Omental fat pad (tissue), 4 donors: Measurements from ENCODE around the gene CFAP20DC. TPM values are rescaled to one million over a fixed set of nuclear protein-coding genes. Genes with fewer than 3 reads are reported as not detected.

Experiments
- ATAC-seq: fragments of 150-250 bp; one replicate; pipeline ENCODE4 v1.9.1; 2016; ENCODE audit warnings: mild to moderate bottlenecking, moderate library complexity; ENCODE audit not compliant: low FRiP score
- DNase-seq: peaks from one replicate; pipeline ENCODE4 v3.0.0-alpha.2; 2019; ENCODE audit warnings: low spot score
- CTCF ChIP-seq, 3 donors: fragments of 450-650 bp; IDR thresholded peaks; one replicate each; pipeline ENCODE4 v1.5.1; 2016 to 2017; ENCODE audit warnings: antibody characterized with exemption in 3 of 3, mild to moderate bottlenecking in 3 of 3, moderate library complexity in 2 of 3
- total RNA-seq, 4 donors: library from RNA; depleted of rRNA; stranded (reverse); fragments of >200 nt; gene quantifications; one replicate each; pipeline ENCODE4 v1.1.0, GENCODE V29; 2016

CFAP20DC gene
- total RNA-seq, 4 donors from 2014 or later = 0.25 to 0.36 (median 0.28) TPM; not detected in 1

GRCh38 chr3:59082106-59082505, 32.3 kb upstream of the CFAP20DC start:
- no peak for TF ChIP-seq CTCF (IDR thresholded peaks at IDR 0.05)
- no peak for ATAC-seq
- no peak for DNase-seq

- ATAC-seq (no peak), DNase-seq (no peak)
- no peak for TF ChIP-seq CTCF (IDR thresholded peaks at IDR 0.05)
Measured at GRCh38 chr3:59081071-59081470, 31.2 kb upstream of the CFAP20DC start.

DNA sequence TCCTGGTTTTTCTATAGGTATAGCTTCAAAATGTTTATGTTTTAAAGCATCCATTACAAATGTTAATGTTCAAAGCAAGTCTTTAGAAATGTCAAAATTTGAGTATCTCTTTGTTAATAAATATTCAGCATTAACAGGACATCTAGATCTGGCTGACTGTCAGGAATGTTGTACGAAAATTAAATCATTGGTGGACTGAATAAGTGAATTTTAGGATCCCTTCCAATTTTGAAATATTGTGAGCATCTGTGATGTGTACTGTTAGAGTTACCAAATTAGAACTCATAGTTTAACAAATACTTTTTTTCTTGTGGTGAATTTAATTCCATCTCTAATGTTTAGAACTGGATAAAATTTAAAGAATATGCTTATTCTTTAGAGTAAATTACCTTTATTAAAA, 30.1 kb upstream of the CFAP20DC start:
- no peak for ATAC-seq
- DNase-seq = no peak
- TF ChIP-seq CTCF (IDR thresholded peaks at IDR 0.05) = no peak

GRCh38 chr3:59074764-59075163, 24.9 kb upstream of the CFAP20DC start:
- ATAC-seq (no peak), DNase-seq (no peak)
- TF ChIP-seq CTCF (IDR thresholded peaks at IDR 0.05) = no peak

DNA sequence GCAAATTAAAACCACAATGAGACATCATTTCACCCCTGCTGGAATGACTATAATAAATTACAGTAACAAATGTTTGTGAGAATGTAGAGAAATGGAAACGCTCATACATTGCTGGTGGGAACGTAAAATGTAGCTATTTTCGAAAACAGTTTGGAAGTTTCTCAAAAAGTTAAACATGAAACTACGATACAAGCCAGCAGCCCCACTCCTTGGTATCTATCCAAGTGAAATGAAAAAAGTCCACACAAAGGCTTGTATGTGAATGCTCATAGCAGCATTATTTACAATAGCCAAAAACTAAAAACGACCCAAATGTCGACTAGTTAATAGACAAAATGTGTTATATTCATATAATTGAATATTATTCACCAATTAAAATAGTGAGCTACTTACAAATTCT, 22.9 kb upstream of the CFAP20DC start:
- ATAC-seq = no peak
- no peak for DNase-seq
- TF ChIP-seq CTCF (IDR thresholded peaks at IDR 0.05) = no peak

GRCh38 chr3:59069838-59070237, 20.0 kb upstream of the CFAP20DC start:
- ATAC-seq = no peak
- no peak for TF ChIP-seq CTCF (IDR thresholded peaks at IDR 0.05)
- no peak for DNase-seq

- no peak for TF ChIP-seq CTCF (IDR thresholded peaks at IDR 0.05)
- DNase-seq (no peak), ATAC-seq (no peak)
Measured at GRCh38 chr3:59065240-59065639, 15.4 kb upstream of the CFAP20DC start.
